ENCODE results near the gene IL20RA. TPM values are rescaled to one million over a fixed set of nuclear protein-coding genes. Genes with fewer than 3 reads are reported as not detected.
A peak's percentile ranks its signal among the peaks of the same experiment; 100 is the strongest.

The IL20RA gene
- total RNA-seq, 4 donors from 2014 or later = 0.47 to 2.5 (median 1.7) TPM; not detected in 1

GRCh38 chr6:136959471-136959891 is 85.3 kb downstream of the IL20RA start:
- Histone ChIP-seq H3K9me3 (no peaks in the 10 kb centered on the region), H3K4me3 (no peak overlapping the region), H3K27me3 (no peaks in the 10 kb centered on the region), H3K4me1 (peaks cover 0 to 28% (median 0%) of the 10 kb centered on the region in 4 donors), H3K36me3 (no peaks in the 10 kb centered on the region), H3K27ac (peak overlapping the region in 2 of 4 donors; percentile 45 to 46)
- peak in 2 of 3 donors; percentile 52 to 76 for DNase-seq
- no peak for TF ChIP-seq CTCF (IDR thresholded peaks at IDR 0.05)
- TF ChIP-seq POLR2A (IDR thresholded peaks at IDR 0.05) = no peak

- peaks cover 0 to 18% (median 0%) of the 10 kb centered on the region in 4 donors for H3K4me1 ChIP-seq
- TF ChIP-seq CTCF (IDR thresholded peaks at IDR 0.05) = no peak
- no peak for TF ChIP-seq POLR2A (IDR thresholded peaks at IDR 0.05)
- DNase-seq = no peak
- H3K4me3 ChIP-seq = no peak overlapping the region
- H3K36me3 ChIP-seq = no peaks in the 10 kb centered on the region
- H3K27ac ChIP-seq = no peak overlapping the region
- H3K9me3 ChIP-seq = no peaks in the 10 kb centered on the region
- no peaks in the 10 kb centered on the region for H3K27me3 ChIP-seq
Measured at GRCh38 chr6:136958168-136958567, 86.6 kb downstream of the IL20RA start.

GRCh38 chr6:136956590-136957544 is 87.9 kb downstream of the IL20RA start:
- H3K27me3 ChIP-seq = no peaks in the 10 kb centered on the region
- DNase-seq = no peak
- no peak overlapping the region for H3K27ac ChIP-seq
- H3K36me3 ChIP-seq = no peaks in the 10 kb centered on the region
- H3K9me3 ChIP-seq = no peaks in the 10 kb centered on the region
- H3K4me1 ChIP-seq = peaks cover 0 to 16% (median 0%) of the 10 kb centered on the region in 4 donors
- H3K4me3 ChIP-seq = no peak overlapping the region
- TF ChIP-seq CTCF (IDR thresholded peaks at IDR 0.05) (no peak), POLR2A (IDR thresholded peaks at IDR 0.05) (no peak)

- Histone ChIP-seq H3K9me3 (no peaks in the 10 kb centered on the region), H3K4me3 (no peak overlapping the region), H3K27me3 (no peaks in the 10 kb centered on the region), H3K36me3 (no peaks in the 10 kb centered on the region), H3K27ac (no peak overlapping the region), H3K4me1 (peaks cover 0 to 12% (median 0%) of the 10 kb centered on the region in 4 donors)
- TF ChIP-seq POLR2A (IDR thresholded peaks at IDR 0.05) = no peak
- TF ChIP-seq CTCF (IDR thresholded peaks at IDR 0.05) = no peak
- no peak for DNase-seq
Measured at GRCh38 chr6:136955123-136955522, 89.6 kb downstream of the IL20RA start.

GRCh38 chr6:136952714-136953260 is 92.0 kb downstream of the IL20RA start:
- TF ChIP-seq POLR2A (IDR thresholded peaks at IDR 0.05) (no peak), CTCF (IDR thresholded peaks at IDR 0.05) (no peak)
- H3K36me3 ChIP-seq = no peaks in the 10 kb centered on the region

More at GRCh38 chr6:136952714-136953260, 92.0 kb downstream of the IL20RA start:
- Histone ChIP-seq H3K4me1 (no peaks in the 10 kb centered on the region), H3K4me3 (no peak overlapping the region), H3K27me3 (no peaks in the 10 kb centered on the region), H3K27ac (no peak overlapping the region), H3K9me3 (no peaks in the 10 kb centered on the region)
- no peak for DNase-seq
